Breast epithelium (tissue), 3 donors: ENCODE data around the gene CCDC9B.

Experiments
- POLR2A ChIP-seq: fragments of 450-650 bp; IDR thresholded peaks from one replicate; pipeline ENCODE4 v1.6.1; 2016; ENCODE audit warnings: antibody characterized with exemption, mild to moderate bottlenecking, moderate library complexity
- TF ChIP-seq, protein P1 (sequence below), 3 donors: fragments of 450-650 bp; IDR thresholded peaks; one replicate each; pipeline ENCODE4 v1.5.1; 2016 to 2017; ENCODE audit warnings: antibody characterized with exemption in 3 of 3, mild to moderate bottlenecking in 3 of 3, moderate library complexity in 3 of 3

DNA sequence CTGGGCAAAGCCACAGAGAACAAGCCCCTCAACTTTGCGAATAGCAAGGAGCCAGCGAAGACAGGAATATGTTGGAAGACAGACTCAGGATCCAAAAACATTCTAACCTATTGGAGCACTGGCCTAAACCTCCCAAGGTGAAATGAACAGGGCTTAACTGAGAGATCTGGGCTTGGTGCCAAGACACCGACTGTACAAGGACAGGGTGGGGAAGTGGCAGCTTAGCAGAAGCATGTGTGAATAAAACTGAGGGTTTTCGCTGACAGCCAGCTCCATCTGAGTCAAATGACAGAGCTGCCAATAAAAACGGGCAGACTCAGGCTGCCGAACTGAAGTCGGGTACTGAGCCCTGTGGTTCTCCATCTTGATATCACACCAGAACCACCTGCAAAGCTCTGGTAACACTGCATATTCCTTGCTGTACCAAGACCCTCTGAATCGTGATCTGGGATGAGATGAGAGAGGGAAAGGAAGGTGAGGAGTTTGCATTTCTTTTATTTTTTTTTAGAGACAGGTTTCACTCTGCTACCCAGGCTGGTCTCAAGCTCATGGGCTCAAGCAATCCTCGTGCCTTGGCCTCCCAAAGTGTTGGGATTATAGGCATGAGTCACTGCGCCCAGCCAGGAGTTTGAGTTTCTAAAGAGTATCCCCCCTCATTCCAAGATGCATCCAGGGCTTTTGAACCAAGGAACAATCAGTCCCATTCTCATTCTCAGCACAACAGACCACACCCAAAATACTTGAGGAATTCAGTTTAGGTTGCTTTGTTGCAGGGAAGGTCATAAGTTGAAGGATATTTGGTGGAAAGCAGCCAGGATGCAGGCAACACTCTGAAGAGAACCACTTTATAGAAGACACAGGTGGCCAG, 27.0 kb downstream of the CCDC9B start:
- no peak for TF ChIP-seq POLR2A
- TF ChIP-seq, protein P1, sequence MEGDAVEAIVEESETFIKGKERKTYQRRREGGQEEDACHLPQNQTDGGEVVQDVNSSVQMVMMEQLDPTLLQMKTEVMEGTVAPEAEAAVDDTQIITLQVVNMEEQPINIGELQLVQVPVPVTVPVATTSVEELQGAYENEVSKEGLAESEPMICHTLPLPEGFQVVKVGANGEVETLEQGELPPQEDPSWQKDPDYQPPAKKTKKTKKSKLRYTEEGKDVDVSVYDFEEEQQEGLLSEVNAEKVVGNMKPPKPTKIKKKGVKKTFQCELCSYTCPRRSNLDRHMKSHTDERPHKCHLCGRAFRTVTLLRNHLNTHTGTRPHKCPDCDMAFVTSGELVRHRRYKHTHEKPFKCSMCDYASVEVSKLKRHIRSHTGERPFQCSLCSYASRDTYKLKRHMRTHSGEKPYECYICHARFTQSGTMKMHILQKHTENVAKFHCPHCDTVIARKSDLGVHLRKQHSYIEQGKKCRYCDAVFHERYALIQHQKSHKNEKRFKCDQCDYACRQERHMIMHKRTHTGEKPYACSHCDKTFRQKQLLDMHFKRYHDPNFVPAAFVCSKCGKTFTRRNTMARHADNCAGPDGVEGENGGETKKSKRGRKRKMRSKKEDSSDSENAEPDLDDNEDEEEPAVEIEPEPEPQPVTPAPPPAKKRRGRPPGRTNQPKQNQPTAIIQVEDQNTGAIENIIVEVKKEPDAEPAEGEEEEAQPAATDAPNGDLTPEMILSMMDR (IDR thresholded peaks at IDR 0.05): no peak
